ENCODE results near the gene ARHGAP32.

ARHGAP32 gene

GRCh38 chr11:129209891-129210830 lies 18.0 kb upstream of the ARHGAP32 start:
- Histone ChIP-seq H3K27ac (ENCODE audit: low read depth, low read length) (no peak overlapping the region), H3K36me3 (ENCODE audit: low read length) (no peaks in the 10 kb centered on the region), H2AFZ (ENCODE audit: low read depth, low read length, severe bottlenecking) (no peak overlapping the region), H3K4me3 (ENCODE audit: insufficient read depth, low read length, poor library complexity, severe bottlenecking) (no peak overlapping the region), H3K27me3 (ENCODE audit: low read length) (no peaks in the 10 kb centered on the region), H3F3A (ENCODE audit: insufficient read depth) (no peaks in the 10 kb centered on the region), H3K9me3 (ENCODE audit: insufficient read depth, low read length) (no peaks in the 10 kb centered on the region), H3K9me2 (replicated peaks; ENCODE audit: insufficient read depth, low read length) (no peaks in the 10 kb centered on the region), H3K9ac (ENCODE audit: low read length) (no peak overlapping the region), H3K79me2 (ENCODE audit: insufficient read depth, low read length) (no peaks in the 10 kb centered on the region), H4K20me1 (ENCODE audit: low read depth, low read length) (no peaks in the 10 kb centered on the region), H3K4me2 (ENCODE audit: low read depth, low read length, poor library complexity, severe bottlenecking) (no peak overlapping the region)
- no peak for TF ChIP-seq EZH2phosphoT487 (conservative IDR thresholded peaks at IDR 0.05; ENCODE audit: low read length)
- no peak for TF ChIP-seq CTCF (IDR thresholded peaks at IDR 0.05; ENCODE audit: insufficient read depth, low read length, poor library complexity, severe bottlenecking)

DNA sequence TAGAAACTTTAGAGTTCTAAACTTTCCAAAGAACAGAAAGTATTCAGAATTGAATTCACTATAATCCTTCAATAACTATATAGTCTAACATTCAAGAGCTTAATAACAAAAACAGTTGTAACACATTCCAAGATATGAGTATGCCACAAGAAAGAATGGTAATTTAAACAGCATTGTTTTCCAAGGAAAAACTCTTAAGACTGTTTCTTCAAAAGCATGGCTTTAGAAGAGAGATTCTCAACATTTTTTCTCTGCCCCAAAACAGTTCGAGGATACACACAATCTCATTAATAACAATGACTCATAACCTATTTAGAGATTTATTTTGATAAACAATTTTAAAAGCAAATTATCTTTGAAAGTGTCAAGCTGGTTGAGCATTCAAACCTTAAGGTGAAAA lies 16.7 kb upstream of the ARHGAP32 start:
- Histone ChIP-seq H3K79me2 (ENCODE audit: insufficient read depth, low read length) (no peaks in the 10 kb centered on the region), H3K4me2 (ENCODE audit: low read depth, low read length, poor library complexity, severe bottlenecking) (no peak overlapping the region), H3K27ac (ENCODE audit: low read depth, low read length) (no peak overlapping the region)

DNA sequence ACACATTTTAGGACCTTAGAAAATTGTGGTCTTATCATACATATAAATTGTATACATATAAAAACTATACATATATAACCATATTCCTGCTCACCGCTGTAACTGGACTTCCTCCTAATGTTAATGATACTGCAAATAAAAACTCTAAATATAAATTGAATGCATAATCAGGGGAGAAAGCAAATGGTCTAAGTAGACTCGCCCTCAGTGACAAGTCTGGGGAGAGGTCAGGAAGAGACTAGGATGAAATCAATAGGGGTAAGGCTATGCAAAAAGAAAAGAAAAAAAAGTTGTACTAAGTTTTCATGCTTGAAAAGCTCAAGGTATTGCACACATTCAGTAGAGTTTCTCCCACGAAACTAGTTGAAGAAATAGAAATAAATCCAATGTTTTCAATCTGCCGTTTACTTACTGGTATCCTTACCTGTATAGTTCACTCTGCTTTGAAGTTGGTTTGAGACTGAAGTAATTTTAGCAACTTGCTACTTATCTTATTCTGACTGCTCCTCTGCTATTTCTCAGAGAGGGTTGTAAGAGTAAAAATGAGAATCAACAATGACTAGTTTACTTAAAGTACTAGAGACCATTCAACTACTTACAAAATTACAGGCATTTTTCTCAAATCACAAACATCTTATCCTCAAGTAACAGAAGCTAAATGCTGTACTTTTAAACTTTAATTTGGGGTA lies 12.2 kb upstream of the ARHGAP32 start:
- no peaks in the 10 kb centered on the region for H3K9me3 ChIP-seq (ENCODE audit: insufficient read depth, low read length)
- H4K20me1 ChIP-seq (ENCODE audit: low read depth, low read length), result no peaks in the 10 kb centered on the region
- H3K4me3 ChIP-seq (ENCODE audit: insufficient read depth, low read length, poor library complexity, severe bottlenecking), result no peak overlapping the region
- no peak overlapping the region for H3K9ac ChIP-seq (ENCODE audit: low read length)
- H3K9me2 ChIP-seq (replicated peaks; ENCODE audit: insufficient read depth, low read length), result no peaks in the 10 kb centered on the region
- no peak overlapping the region for H3K27ac ChIP-seq (ENCODE audit: low read depth, low read length)
- H3F3A ChIP-seq (ENCODE audit: insufficient read depth), result no peaks in the 10 kb centered on the region
- no peaks in the 10 kb centered on the region for H3K36me3 ChIP-seq (ENCODE audit: low read length)
- no peak overlapping the region for H3K4me2 ChIP-seq (ENCODE audit: low read depth, low read length, poor library complexity, severe bottlenecking)
- TF ChIP-seq CTCF (IDR thresholded peaks at IDR 0.05; ENCODE audit: insufficient read depth, low read length, poor library complexity, severe bottlenecking) (no peak), EZH2phosphoT487 (conservative IDR thresholded peaks at IDR 0.05; ENCODE audit: low read length) (no peak)
- H3K27me3 ChIP-seq (ENCODE audit: low read length), result no peaks in the 10 kb centered on the region
- H2AFZ ChIP-seq (ENCODE audit: low read depth, low read length, severe bottlenecking), result no peak overlapping the region
- no peaks in the 10 kb centered on the region for H3K79me2 ChIP-seq (ENCODE audit: insufficient read depth, low read length)

More for the DNA sequence above, 16.7 kb upstream of the ARHGAP32 start:
- no peaks in the 10 kb centered on the region for H3K9me2 ChIP-seq (replicated peaks; ENCODE audit: insufficient read depth, low read length)
- TF ChIP-seq CTCF (IDR thresholded peaks at IDR 0.05; ENCODE audit: insufficient read depth, low read length, poor library complexity, severe bottlenecking) (no peak), EZH2phosphoT487 (conservative IDR thresholded peaks at IDR 0.05; ENCODE audit: low read length) (no peak)
- no peak overlapping the region for H2AFZ ChIP-seq (ENCODE audit: low read depth, low read length, severe bottlenecking)
- no peaks in the 10 kb centered on the region for H3K36me3 ChIP-seq (ENCODE audit: low read length)
- no peak overlapping the region for H3K9ac ChIP-seq (ENCODE audit: low read length)
- no peaks in the 10 kb centered on the region for H3K9me3 ChIP-seq (ENCODE audit: insufficient read depth, low read length)
- no peak overlapping the region for H3K4me3 ChIP-seq (ENCODE audit: insufficient read depth, low read length, poor library complexity, severe bottlenecking)
- no peaks in the 10 kb centered on the region for H3K27me3 ChIP-seq (ENCODE audit: low read length)
- H3F3A ChIP-seq (ENCODE audit: insufficient read depth), result no peaks in the 10 kb centered on the region
- H4K20me1 ChIP-seq (ENCODE audit: low read depth, low read length), result no peaks in the 10 kb centered on the region
